Mucosa of descending colon (tissue), 3 donors: ENCODE data around the gene THRA. TPM values are rescaled to one million over a fixed set of nuclear protein-coding genes. Genes with fewer than 3 reads are reported as not detected.

Experiments used
- ATAC-seq: fragments of 200-7000 bp; cut with Tn5 transposase; one replicate; pipeline ENCODE4 v1.9.1; 2020; ENCODE audit warnings: mild to moderate bottlenecking, moderate library complexity
- DNase-seq, 3 donors: peaks; one replicate each; pipeline ENCODE4 v3.0.0-alpha.2; 2020
- H3K36me3 ChIP-seq: fragments of 200-600 bp; one replicate; pipeline ENCODE4 v1.8.0; 2021; ENCODE audit warnings: low read depth, mild to moderate bottlenecking
- H3K4me1 ChIP-seq: fragments of 200-600 bp; one replicate; pipeline ENCODE4 v1.8.0; 2021; ENCODE audit warnings: low read depth, mild to moderate bottlenecking
- H3K4me3 ChIP-seq: fragments of 200-600 bp; one replicate; pipeline ENCODE4 v1.8.0; 2021; ENCODE audit warnings: mild to moderate bottlenecking
- H3K9me3 ChIP-seq: fragments of 200-600 bp; one replicate; pipeline ENCODE4 v1.8.0; 2021; ENCODE audit warnings: mild to moderate bottlenecking
- CTCF ChIP-seq: fragments of 200-600 bp; IDR thresholded peaks from one replicate; pipeline ENCODE4 v1.8.0; 2022; ENCODE audit warnings: antibody characterized with exemption, mild to moderate bottlenecking
- intact Hi-C, 2 donors: fragments of 100-400 bp; cut with DNase I in 1 of 2; cut with micrococcal nuclease in 1 of 2; formaldehyde crosslinking; loops; one replicate each; pipeline versions ENCODE4 v1.11.0 to v1.11.1; 2022; cut with DNase I, micrococcal nuclease
- total RNA-seq, 3 donors: library from RNA; stranded (reverse); fragmentation: NEBNext Ultra II Directional in 2 of 3; extraction: Animal tissue kit (Norgen Biotek cat#: 25700) in 2 of 3; gene quantifications; one replicate each; pipeline versions ENCODE4 v1.2.1 to v1.2.4, GENCODE V29; 2021 to 2023
- donor health status: DM: no; HTN: no; CAD: no; lungs with moderate emphysema.
- donor health status: DM: no; HTN: no; CAD: no.
- donor health status: DM: no; HTN: yes; CAD: no.

The THRA gene
- total RNA-seq, 3 donors from 2014 or later = 56.8 to 114 (median 60.0) TPM

GRCh38 chr17:40060887-40061608, 1.7 kb upstream of the THRA start:
- H3K36me3 ChIP-seq = no peaks in the 10 kb centered on the region
- no peak overlapping the region for H3K4me3 ChIP-seq
- no peak for TF ChIP-seq CTCF
- no peak for DNase-seq
- no peaks in the 10 kb centered on the region for H3K9me3 ChIP-seq
- no peak for ATAC-seq
- intact Hi-C loops = no loop called here
- peaks cover 26% of the 10 kb centered on the region for H3K4me1 ChIP-seq

- DNase-seq = peak in 2 of 3 donors; percentile 39 to 45
- TF ChIP-seq CTCF = no peak
- no peak for ATAC-seq
- H3K9me3 ChIP-seq = no peaks in the 10 kb centered on the region
- intact Hi-C loops = no loop called here
- no peak overlapping the region for H3K4me3 ChIP-seq
- H3K4me1 ChIP-seq = peaks cover 29% of the 10 kb centered on the region
- H3K36me3 ChIP-seq = no peaks in the 10 kb centered on the region
Observed at GRCh38 chr17:40061609-40062038, 1.1 kb upstream of the THRA start.

GRCh38 chr17:40063187-40063771, 514 bp downstream of the THRA start:
- intact Hi-C loops = no loop called here
- peak overlapping the region; percentile 98 for H3K4me3 ChIP-seq
- H3K9me3 ChIP-seq = no peaks in the 10 kb centered on the region
- ATAC-seq = peak; percentile 55
- peak; percentile 59 to 78 (median 76) for DNase-seq
- H3K4me1 ChIP-seq = peaks cover 38% of the 10 kb centered on the region
- no peak for TF ChIP-seq CTCF
- H3K36me3 ChIP-seq = no peaks in the 10 kb centered on the region

- H3K36me3 ChIP-seq = no peaks in the 10 kb centered on the region
- DNase-seq (peak in 2 of 3 donors; percentile 45 to 52), ATAC-seq (peak; percentile 25)
- intact Hi-C loops = loop anchor here in 1 of 2 donors (2.0 kb wide), 1 partner anchor 49 kb away; no protein-coding TSS in a partner anchor
- no peak overlapping the region for H3K4me3 ChIP-seq
- no peak for TF ChIP-seq CTCF
- no peaks in the 10 kb centered on the region for H3K9me3 ChIP-seq
- peaks cover 44% of the 10 kb centered on the region for H3K4me1 ChIP-seq
Observed at GRCh38 chr17:40063901-40064531, 1.3 kb downstream of the THRA start.

GRCh38 chr17:40064971-40065768, 2.4 kb downstream of the THRA start:
- ATAC-seq (no peak), DNase-seq (peak in 2 of 3 donors; percentile 42 to 43)
- no peak for TF ChIP-seq CTCF
- intact Hi-C loops = loop anchor here in 1 of 2 donors (2.0 kb wide), 1 partner anchor 48 kb away; no protein-coding TSS in a partner anchor
- Histone ChIP-seq H3K4me3 (no peak overlapping the region), H3K4me1 (peaks cover 54% of the 10 kb centered on the region), H3K36me3 (no peaks in the 10 kb centered on the region), H3K9me3 (no peaks in the 10 kb centered on the region)
